C4-2B (cell line): ENCODE data around the gene LTBP1.

Experiments used
- CTCF ChIP-seq: fragments of 450-650 bp; conservative IDR thresholded peaks from 2 replicates; pipeline ENCODE4 v1.5.1; 2017; ENCODE audit warnings: mild to moderate bottlenecking
- ZFX ChIP-seq: fragments of 450-650 bp; IDR thresholded peaks from 2 replicates; pipeline ENCODE4 v1.6.1; 2017

- TF ChIP-seq CTCF (no peak), ZFX (no peak)
Observed at GRCh38 chr2:33015421-33016142, 68.8 kb downstream of the LTBP1 start.
